ENCODE measurements around the gene ARRDC4.

GRCh38 chr15:97984157-97984556, 23.7 kb downstream of the ARRDC4 start:
- TF ChIP-seq CTCF (tag by site-specific recombination; IDR thresholded peaks at IDR 0.05) (no peak), ZNF23 (tag by site-specific recombination; IDR thresholded peaks at IDR 0.05; ENCODE audit: borderline replicate concordance) (no peak), ZNF2 (tag by site-specific recombination; IDR thresholded peaks at IDR 0.05) (no peak), ZNF580 (tag by site-specific recombination; IDR thresholded peaks at IDR 0.05) (no peak), MZF1 (tag by site-specific recombination; IDR thresholded peaks at IDR 0.05; ENCODE audit: borderline replicate concordance) (no peak), ZNF239 (tag by site-specific recombination; IDR thresholded peaks at IDR 0.05) (no peak)
- TF ChIP-seq, protein P1, sequence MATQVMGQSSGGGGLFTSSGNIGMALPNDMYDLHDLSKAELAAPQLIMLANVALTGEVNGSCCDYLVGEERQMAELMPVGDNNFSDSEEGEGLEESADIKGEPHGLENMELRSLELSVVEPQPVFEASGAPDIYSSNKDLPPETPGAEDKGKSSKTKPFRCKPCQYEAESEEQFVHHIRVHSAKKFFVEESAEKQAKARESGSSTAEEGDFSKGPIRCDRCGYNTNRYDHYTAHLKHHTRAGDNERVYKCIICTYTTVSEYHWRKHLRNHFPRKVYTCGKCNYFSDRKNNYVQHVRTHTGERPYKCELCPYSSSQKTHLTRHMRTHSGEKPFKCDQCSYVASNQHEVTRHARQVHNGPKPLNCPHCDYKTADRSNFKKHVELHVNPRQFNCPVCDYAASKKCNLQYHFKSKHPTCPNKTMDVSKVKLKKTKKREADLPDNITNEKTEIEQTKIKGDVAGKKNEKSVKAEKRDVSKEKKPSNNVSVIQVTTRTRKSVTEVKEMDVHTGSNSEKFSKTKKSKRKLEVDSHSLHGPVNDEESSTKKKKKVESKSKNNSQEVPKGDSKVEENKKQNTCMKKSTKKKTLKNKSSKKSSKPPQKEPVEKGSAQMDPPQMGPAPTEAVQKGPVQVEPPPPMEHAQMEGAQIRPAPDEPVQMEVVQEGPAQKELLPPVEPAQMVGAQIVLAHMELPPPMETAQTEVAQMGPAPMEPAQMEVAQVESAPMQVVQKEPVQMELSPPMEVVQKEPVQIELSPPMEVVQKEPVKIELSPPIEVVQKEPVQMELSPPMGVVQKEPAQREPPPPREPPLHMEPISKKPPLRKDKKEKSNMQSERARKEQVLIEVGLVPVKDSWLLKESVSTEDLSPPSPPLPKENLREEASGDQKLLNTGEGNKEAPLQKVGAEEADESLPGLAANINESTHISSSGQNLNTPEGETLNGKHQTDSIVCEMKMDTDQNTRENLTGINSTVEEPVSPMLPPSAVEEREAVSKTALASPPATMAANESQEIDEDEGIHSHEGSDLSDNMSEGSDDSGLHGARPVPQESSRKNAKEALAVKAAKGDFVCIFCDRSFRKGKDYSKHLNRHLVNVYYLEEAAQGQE (tag by site-specific recombination; IDR thresholded peaks at IDR 0.05), result no peak
- TF ChIP-seq, protein P2, sequence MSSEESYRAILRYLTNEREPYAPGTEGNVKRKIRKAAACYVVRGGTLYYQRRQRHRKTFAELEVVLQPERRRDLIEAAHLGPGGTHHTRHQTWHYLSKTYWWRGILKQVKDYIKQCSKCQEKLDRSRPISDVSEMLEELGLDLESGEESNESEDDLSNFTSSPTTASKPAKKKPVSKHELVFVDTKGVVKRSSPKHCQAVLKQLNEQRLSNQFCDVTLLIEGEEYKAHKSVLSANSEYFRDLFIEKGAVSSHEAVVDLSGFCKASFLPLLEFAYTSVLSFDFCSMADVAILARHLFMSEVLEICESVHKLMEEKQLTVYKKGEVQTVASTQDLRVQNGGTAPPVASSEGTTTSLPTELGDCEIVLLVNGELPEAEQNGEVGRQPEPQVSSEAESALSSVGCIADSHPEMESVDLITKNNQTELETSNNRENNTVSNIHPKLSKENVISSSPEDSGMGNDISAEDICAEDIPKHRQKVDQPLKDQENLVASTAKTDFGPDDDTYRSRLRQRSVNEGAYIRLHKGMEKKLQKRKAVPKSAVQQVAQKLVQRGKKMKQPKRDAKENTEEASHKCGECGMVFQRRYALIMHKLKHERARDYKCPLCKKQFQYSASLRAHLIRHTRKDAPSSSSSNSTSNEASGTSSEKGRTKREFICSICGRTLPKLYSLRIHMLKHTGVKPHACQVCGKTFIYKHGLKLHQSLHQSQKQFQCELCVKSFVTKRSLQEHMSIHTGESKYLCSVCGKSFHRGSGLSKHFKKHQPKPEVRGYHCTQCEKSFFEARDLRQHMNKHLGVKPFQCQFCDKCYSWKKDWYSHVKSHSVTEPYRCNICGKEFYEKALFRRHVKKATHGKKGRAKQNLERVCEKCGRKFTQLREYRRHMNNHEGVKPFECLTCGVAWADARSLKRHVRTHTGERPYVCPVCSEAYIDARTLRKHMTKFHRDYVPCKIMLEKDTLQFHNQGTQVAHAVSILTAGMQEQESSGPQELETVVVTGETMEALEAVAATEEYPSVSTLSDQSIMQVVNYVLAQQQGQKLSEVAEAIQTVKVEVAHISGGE (tag by site-specific recombination; conservative IDR thresholded peaks at IDR 0.05; ENCODE audit: low read depth), result no peak
